Fibroblast of lung (primary cell): ENCODE data around the gene SEC24A. TPM values are rescaled to one million over a fixed set of nuclear protein-coding genes. Genes with fewer than 3 reads are reported as not detected.
A peak's percentile ranks its signal among the peaks of the same experiment; 100 is the strongest.
"Not testable (repeated sequence)": the region's sequence is repeated elsewhere in the genome, so short reads cannot be mapped to it uniquely, and the experiment has no call there.

ENCODE experiments used
- DNase-seq, 2 donors: peaks; one replicate each; pipeline versions ENCODE4 v3.0.0 to v3.0.0-alpha.2; 2010; ENCODE audit warnings: low read depth in 2 of 2
- H2AFZ ChIP-seq: 2 replicates; pipeline ENCODE4 v1.5.1; 2012; ENCODE audit warnings: low read length, control low read depth, inconsistent platforms
- H3K27ac ChIP-seq: 2 replicates; pipeline ENCODE4 v1.5.1; 2011; ENCODE audit warnings: low read length, control low read depth; ENCODE audit not compliant: insufficient read depth
- H3K27me3 ChIP-seq: 2 replicates; pipeline ENCODE4 v1.5.1; 2011; ENCODE audit warnings: mild to moderate bottlenecking, low read length; ENCODE audit not compliant: control insufficient read depth, insufficient read depth
- H3K36me3 ChIP-seq: 2 replicates; pipeline ENCODE4 v1.5.1; 2011; ENCODE audit warnings: low read length; ENCODE audit not compliant: control insufficient read depth, insufficient read depth
- H3K4me1 ChIP-seq: 2 replicates; pipeline ENCODE4 v1.5.1; 2011; ENCODE audit warnings: low read length; ENCODE audit not compliant: control insufficient read depth, insufficient read depth; ENCODE audit errors: extremely low read depth
- H3K4me2 ChIP-seq: 2 replicates; pipeline ENCODE4 v1.5.1; 2011; ENCODE audit warnings: low read length, control low read depth; ENCODE audit not compliant: insufficient read depth; ENCODE audit errors: extremely low read depth
- H3K4me3 ChIP-seq, 4 experiments: fragments of 200-600 bp in 1 of 4; sonication (generic) in 1 of 4; replicated peaks in 1 of 4; 2 replicates each; pipeline ENCODE4 v1.5.1; 2011 to 2016; ENCODE audit warnings: low read length in 4 of 4, low read depth in 3 of 4, mild to moderate bottlenecking in 3 of 4, control low read depth in 2 of 4, inconsistent platforms in 1 of 4, mixed read lengths in 1 of 4; ENCODE audit not compliant: insufficient read depth in 1 of 4; ENCODE audit errors: control extremely low read depth in 1 of 4
- H3K79me2 ChIP-seq: 2 replicates; pipeline ENCODE4 v1.5.1; 2012; ENCODE audit warnings: mild to moderate bottlenecking, low read length, inconsistent platforms; ENCODE audit not compliant: control insufficient read depth, insufficient read depth
- H3K9ac ChIP-seq: 2 replicates; pipeline ENCODE4 v1.5.1; 2011; ENCODE audit warnings: mild to moderate bottlenecking, low read length, control low read depth; ENCODE audit not compliant: insufficient read depth
- H3K9me3 ChIP-seq: 2 replicates; pipeline ENCODE4 v1.5.1; 2012; ENCODE audit warnings: low read depth, low read length; ENCODE audit not compliant: control insufficient read depth, insufficient read depth
- H4K20me1 ChIP-seq: 2 replicates; pipeline ENCODE4 v1.5.1; 2011; ENCODE audit warnings: low read length; ENCODE audit not compliant: control insufficient read depth, insufficient read depth; ENCODE audit errors: extremely low read depth
- EZH2 ChIP-seq: IDR thresholded peaks from 2 replicates; pipeline ENCODE4 v1.5.1; 2012; ENCODE audit warnings: low read length, control low read depth, mild to moderate bottlenecking; ENCODE audit errors: missing control alignments
- polyA plus RNA-seq, 2 donors: library from polyadenylated mRNA; depleted of rRNA in 1 of 2; stranded (reverse) in 1 of 2; unstranded in 1 of 2; fragments of >200 nt; gene quantifications; 2 replicates each; pipeline ENCODE4 v1.2.1, GENCODE V29; 2011 to 2012; ENCODE audit warnings: missing spikeins in 1 of 2
- total RNA-seq: library from RNA; depleted of rRNA; stranded (reverse); fragments of >200 nt; gene quantifications from 2 replicates; pipeline ENCODE4 v1.2.1, GENCODE V29; 2014
- TF ChIP-seq, protein P1 (sequence below), 2 donors: IDR thresholded peaks in 1 of 2; conservative IDR thresholded peaks in 1 of 2; 1 replicate in 1 of 2; 2 replicates in 1 of 2; pipeline ENCODE4 v1.5.1; 2011 to 2012; ENCODE audit warnings: low read length in 2 of 2, control low read depth in 1 of 2, inconsistent platforms in 1 of 2, low read depth in 1 of 2, mild to moderate bottlenecking in 1 of 2

SEC24A gene
- total and polyA plus RNA-seq, 2 donors (not counting 1 experiment from before 2014, with no cell fraction given), result 20.8 to 52.6 TPM

DNA sequence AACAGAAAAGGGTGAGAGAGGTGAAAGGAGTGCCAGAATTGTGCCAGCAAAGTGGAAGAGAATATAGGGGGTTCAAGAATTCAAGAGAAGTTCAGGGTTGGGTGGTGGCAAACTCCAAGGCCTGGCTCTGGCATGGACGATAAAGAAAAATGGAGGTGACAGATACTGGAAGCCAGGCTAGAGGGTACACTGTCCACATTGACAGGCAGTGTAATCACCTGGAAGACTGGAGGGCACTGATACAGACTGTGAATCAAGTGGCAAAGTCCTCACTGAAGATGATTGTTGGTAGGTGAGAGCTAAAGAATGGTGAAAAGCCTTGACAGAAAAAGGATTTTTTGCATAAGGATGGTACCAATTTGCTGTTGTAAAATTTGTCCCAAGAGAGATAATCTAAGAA is 23.0 kb upstream of the SEC24A start:
- Histone ChIP-seq H3K27me3 (no peaks in the 10 kb centered on the region), H3K36me3 (no peaks in the 10 kb centered on the region), H3K4me2 (no peak overlapping the region), H3K9me3 (no peaks in the 10 kb centered on the region), H3K79me2 (peaks cover 9% of the 10 kb centered on the region), H3K27ac (no peak overlapping the region), H2AFZ (no peak overlapping the region), H3K4me1 (no peaks in the 10 kb centered on the region), H4K20me1 (no peaks in the 10 kb centered on the region), H3K9ac (no peak overlapping the region), H3K4me3 (no peak overlapping the region)
- no peak for DNase-seq
- no peak for TF ChIP-seq EZH2
- TF ChIP-seq, protein P1, sequence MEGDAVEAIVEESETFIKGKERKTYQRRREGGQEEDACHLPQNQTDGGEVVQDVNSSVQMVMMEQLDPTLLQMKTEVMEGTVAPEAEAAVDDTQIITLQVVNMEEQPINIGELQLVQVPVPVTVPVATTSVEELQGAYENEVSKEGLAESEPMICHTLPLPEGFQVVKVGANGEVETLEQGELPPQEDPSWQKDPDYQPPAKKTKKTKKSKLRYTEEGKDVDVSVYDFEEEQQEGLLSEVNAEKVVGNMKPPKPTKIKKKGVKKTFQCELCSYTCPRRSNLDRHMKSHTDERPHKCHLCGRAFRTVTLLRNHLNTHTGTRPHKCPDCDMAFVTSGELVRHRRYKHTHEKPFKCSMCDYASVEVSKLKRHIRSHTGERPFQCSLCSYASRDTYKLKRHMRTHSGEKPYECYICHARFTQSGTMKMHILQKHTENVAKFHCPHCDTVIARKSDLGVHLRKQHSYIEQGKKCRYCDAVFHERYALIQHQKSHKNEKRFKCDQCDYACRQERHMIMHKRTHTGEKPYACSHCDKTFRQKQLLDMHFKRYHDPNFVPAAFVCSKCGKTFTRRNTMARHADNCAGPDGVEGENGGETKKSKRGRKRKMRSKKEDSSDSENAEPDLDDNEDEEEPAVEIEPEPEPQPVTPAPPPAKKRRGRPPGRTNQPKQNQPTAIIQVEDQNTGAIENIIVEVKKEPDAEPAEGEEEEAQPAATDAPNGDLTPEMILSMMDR (conservative IDR thresholded peaks at IDR 0.05 in 1 of 2, IDR thresholded peaks at IDR 0.05 in 1 of 2; ENCODE audit: low read depth in 1 of 2, low read length in 2 of 2), result no peak

DNA sequence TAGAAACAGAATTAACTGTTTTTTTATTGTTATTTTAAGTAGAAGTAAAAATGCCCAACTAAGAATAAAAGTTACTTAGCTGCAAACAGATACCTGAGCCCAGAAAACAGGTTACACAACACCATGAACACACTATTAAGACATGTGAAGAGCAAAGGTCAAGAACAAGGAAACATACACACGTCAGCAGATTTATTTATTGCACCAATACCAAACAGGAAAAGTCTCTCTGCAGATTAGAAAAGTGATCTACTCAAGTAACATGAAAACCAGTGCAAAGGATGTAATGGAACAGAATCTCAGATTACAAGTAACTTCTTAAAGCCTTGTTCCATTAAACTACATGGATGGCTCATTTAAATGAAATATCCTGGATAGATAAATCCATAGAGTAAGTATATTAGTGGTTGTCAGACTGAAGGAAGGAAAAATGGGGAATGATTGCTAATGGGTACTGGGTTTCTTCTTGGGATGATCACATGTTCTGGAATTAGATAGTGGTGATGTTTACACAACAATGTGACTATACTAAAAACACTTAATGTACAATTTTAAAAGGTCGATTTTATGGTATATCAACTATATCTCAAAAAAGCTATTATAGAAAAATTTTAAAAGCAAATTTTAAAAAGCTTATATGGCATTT is 22.1 kb upstream of the SEC24A start:
- H4K20me1 ChIP-seq, result no peaks in the 10 kb centered on the region
- no peaks in the 10 kb centered on the region for H3K4me1 ChIP-seq
- no peak overlapping the region for H3K9ac ChIP-seq
- DNase-seq, result peak in 1 of 2 donors; percentile 75
- no peak overlapping the region for H2AFZ ChIP-seq
- no peak overlapping the region for H3K4me2 ChIP-seq
- H3K27ac ChIP-seq, result no peak overlapping the region
- no peaks in the 10 kb centered on the region for H3K27me3 ChIP-seq
- no peaks in the 10 kb centered on the region for H3K36me3 ChIP-seq
- H3K9me3 ChIP-seq, result no peaks in the 10 kb centered on the region
- peaks cover 14% of the 10 kb centered on the region for H3K79me2 ChIP-seq
- no peak for TF ChIP-seq EZH2
- TF ChIP-seq, protein P1 (conservative IDR thresholded peaks at IDR 0.05 in 1 of 2, IDR thresholded peaks at IDR 0.05 in 1 of 2; ENCODE audit: low read depth in 1 of 2, low read length in 2 of 2), result no peak
- H3K4me3 ChIP-seq, result no peak overlapping the region

DNA sequence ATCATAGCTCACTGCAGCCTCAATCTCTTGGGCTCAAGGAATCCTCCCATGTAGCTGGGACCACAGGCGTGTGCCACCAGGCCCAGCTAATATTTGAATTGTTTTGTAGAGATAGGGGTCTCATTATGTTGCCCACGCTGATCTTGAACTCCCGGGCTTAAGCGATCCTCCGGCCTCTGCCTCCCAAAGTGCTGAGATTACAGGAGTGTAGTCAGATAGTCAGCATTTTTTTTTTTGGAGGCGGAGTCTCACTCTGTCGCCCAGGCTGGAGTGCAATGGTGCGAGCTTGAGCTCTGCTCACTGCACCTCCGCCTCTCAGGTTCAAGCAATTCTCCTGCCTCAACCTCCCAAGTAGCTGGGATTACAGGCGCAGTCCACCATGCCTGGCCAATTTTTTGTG is 14.4 kb upstream of the SEC24A start:
- H3K27me3 ChIP-seq, result no peaks in the 10 kb centered on the region
- no peaks in the 10 kb centered on the region for H3K4me1 ChIP-seq
- H3K27ac ChIP-seq, result no peak overlapping the region
- no peaks in the 10 kb centered on the region for H4K20me1 ChIP-seq
- peaks cover 17% of the 10 kb centered on the region for H3K79me2 ChIP-seq
- H3K9me3 ChIP-seq, result no peaks in the 10 kb centered on the region
- no peaks in the 10 kb centered on the region for H3K36me3 ChIP-seq
- no peak overlapping the region for H3K9ac ChIP-seq
- TF ChIP-seq EZH2, result no peak
- TF ChIP-seq, protein P1 (conservative IDR thresholded peaks at IDR 0.05 in 1 of 2, IDR thresholded peaks at IDR 0.05 in 1 of 2; ENCODE audit: low read depth in 1 of 2, low read length in 2 of 2), result no peak
- DNase-seq, result no peak
- no peak overlapping the region for H3K4me2 ChIP-seq
- H2AFZ ChIP-seq, result no peak overlapping the region
- H3K4me3 ChIP-seq, result no peak overlapping the region

DNA sequence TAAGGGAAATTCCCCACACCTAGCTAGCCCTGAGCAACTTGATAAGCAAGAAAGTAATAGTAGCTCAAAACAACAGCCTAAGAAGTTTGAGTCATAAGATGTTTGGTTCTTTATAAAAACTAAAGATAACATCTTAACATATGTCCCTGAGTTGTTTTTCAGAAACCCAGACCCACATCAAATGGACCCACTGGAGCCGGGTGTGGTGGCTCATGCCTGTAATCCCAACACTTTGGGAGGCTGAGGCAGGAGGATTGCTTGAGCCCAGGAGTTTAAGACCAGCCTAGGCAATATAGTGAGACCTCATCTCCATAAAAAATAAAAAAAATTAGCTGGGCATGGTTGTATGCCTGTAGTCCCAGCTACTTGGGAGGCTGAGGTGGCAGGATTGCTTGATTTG is 13.2 kb upstream of the SEC24A start:
- not testable (repeated sequence) for H3K9me3 ChIP-seq, H3K4me3 ChIP-seq, H3K27me3 ChIP-seq, H4K20me1 ChIP-seq, H3K36me3 ChIP-seq, H3K4me2 ChIP-seq, H3K4me1 ChIP-seq, DNase-seq, H2AFZ ChIP-seq, H3K9ac ChIP-seq, H3K27ac ChIP-seq
- H3K79me2 ChIP-seq, result peaks cover 14% of the 10 kb centered on the region
